HG03196 (cell line): ENCODE measurements around the gene NKX1-2.
"Not testable (repeated sequence)": the region's sequence is repeated elsewhere in the genome, so short reads cannot be mapped to it uniquely, and the experiment has no call there.

Experiments
- ATAC-seq: cut with Tn5 transposase; IDR thresholded peaks from one replicate; pipeline ENCODE4 v1.9.1; 2021; ENCODE audit not compliant: unreplicated experiment

The NKX1-2 gene

DNA sequence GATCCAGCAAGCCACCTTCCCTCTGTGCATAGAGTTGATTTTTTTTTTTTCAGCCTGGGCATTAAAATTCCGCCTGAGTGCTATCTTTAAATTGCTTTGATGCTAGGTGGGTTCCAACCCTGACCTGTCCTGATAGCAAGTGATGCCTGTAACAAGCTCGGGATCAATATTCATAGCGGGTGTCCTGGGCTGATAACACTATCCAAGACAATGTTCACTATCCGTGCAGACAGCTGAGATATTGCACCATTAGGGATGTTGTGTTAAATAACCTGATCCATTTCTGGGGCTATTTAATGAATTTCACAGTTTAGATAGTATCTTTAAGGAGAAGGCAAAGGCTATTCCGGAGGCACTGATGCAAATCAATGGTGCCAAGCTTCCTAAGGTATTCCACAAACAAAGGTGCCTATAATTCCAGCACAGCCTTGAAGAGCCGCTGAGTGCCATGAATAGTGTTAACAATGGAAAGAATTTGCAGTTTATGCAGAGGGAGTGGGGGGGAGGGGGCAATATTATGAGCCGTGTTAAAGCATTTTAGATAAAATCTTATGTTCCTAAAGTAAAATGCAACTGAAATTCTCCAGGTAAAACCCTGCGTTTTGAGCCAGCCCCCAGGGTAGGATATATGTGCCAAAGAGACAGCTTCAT lies 4.2 kb upstream of the NKX1-2 start:
- no peak for ATAC-seq

DNA sequence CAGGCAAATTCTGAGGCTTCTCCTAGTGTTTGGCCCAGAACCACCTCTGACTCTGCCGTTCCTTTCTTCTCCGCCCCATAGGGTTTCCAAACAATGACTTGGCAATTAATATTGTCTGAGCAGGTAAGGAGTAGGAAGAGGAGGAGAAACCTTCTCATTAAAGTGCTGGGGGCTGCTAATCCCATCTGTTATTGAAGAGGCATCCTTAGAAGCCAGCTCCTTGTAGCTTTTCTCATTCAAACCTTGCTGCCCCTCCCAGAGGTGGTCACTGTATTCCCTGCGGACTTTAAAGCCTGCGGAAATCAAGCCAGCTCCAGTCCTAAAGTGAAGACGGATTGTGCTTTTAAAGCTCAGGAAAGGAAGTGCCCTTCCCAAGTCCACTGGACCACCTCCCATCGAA lies 1.4 kb upstream of the NKX1-2 start:
- no peak for ATAC-seq

GRCh38 chr10:124450783-124451057 lies 885 bp upstream of the NKX1-2 start:
- no peak for ATAC-seq

DNA sequence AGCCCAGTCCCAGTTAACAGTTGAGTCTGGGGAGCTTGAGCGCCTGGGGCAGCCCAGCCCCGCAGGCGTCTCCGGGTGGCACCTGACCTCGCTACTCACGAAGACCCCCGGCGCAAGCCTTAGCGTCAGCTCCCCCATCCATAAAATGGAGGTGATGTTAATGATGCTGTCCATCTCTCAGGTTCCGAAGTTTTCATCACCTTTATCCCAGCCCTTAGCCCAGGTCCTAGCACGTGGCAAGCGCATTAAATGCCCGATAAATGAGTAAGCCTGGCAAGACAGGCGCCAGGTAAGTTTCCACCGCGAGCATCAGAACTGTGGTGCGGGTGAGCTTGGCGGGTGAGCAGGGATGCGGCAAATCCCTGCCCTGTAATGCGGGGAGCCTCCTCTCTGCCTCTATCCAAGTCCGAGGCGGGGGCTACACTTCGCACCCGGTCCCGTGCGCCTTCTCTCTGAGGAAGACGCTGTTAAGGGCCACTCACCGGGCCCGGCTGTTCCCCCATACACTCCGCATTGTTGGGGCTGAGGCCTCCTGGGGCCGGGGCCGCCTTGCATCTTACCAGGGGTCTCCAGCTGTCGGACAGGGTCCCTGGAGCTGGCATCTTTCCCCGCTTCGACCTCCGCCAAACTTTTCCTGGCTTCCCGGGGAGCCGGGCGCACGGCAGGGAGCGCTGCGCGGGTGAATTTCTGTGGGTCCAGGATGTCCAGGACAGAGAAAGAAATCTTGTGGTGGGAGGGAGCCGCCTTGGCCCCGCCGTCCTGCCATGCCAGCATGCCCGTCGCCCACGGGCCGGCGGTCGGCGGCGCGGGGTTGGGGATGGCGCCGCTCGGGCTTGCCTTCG lies 444 bp downstream of the NKX1-2 start:
- no peak for ATAC-seq

DNA sequence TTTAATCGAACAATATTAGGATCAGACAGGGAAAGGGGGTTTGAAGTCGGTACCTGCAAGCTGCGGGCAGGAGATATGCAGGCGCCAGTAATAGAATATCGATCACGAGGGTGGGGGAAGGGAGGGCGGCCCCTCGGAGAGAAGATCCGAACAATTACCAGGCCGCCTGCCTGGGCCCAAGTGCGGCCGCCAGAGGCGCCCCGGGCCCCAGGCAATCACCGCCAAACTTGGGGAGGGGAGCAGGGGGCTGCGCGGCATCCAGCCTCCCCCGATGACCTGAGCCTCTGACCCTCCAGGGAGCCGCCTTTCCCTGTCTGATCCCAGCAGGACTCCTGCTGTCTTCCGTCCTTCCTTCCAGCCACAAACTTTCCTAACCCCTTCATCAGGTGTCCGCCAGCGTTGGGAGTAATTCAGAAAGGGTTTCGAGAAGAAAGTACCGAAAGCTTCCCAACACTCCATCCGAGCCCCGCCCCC lies 1.1 kb downstream of the NKX1-2 start:
- no peak for ATAC-seq

- no peak for ATAC-seq
These were observed 1.9 kb downstream of the NKX1-2 start for GRCh38 chr10:124447751-124448466.

DNA sequence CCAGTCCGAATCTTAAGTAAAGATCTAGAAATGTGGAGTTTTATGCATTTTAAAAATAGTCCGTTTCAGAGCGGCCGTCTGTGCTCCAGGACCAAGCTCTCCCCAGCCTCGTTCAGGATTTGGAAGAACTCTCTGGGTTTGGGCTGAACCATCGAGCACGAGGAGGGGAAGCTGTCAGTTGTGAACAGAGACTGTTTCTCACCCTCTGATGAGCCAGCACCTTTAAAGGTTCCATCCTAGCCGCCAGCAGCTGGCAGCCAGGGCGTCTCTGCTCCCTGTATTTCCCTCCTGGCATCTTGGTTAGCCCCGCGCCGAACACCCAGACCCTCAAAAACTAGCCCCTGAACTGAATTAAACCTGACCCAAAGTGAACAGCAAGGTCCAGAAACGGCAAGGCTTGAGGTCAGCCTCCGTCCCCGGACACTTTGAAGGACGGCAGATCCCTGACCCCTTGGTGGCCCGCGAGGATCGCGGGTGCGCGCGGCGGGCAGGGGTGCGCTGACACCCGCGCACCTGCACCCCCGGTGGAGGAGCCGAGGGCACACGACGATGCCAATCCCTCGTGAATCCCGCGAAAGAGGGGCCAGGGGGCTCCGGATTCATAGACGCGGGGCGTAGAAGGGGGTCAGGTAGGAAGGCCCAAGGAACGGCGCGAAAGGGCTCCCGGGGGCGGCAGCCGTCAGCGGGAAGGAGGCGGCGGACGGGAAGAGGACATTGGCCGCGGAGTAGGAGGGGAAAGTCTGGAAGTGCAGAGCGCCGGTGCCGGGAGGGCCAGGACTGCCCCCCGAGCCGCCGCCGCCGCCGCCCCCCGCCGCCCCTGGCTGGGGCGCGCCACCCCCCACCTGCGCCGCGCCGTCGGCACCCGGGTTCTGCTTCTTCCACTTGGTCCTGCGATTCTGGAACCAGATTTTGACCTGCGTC lies 2.7 kb downstream of the NKX1-2 start:
- ATAC-seq = no peak

- ATAC-seq = not testable (repeated sequence)
These were observed 8.1 kb downstream of the NKX1-2 start for GRCh38 chr10:124441694-124442093.

GRCh38 chr10:124436191-124436638 lies 13.6 kb downstream of the NKX1-2 start:
- peak; percentile 82 for ATAC-seq

GRCh38 chr10:124435683-124436082 lies 14.2 kb downstream of the NKX1-2 start:
- ATAC-seq = not testable (repeated sequence)

- ATAC-seq = no peak
These were observed 16.4 kb downstream of the NKX1-2 start for GRCh38 chr10:124433461-124433860.

GRCh38 chr10:124430077-124430476 lies 19.8 kb downstream of the NKX1-2 start:
- ATAC-seq = no peak

DNA sequence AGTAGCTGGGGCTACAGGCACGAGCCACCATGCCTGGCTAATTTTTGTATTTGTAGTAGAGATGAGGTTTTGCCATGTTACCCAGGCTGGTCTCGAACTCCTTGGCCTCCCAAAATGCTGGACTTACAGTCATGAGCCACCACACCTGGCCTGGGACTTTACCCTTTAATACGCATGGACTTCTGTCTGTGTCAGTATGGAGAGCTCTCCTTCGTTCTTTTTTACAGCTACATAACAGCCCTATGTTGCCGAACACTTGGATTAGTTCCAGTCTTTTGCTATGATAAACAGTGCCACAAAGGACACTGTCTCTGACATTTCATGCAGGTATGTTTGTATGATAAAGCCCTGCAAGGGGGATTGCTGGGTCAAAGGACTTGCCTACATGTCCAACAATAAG lies 20.3 kb downstream of the NKX1-2 start:
- ATAC-seq = no peak

DNA sequence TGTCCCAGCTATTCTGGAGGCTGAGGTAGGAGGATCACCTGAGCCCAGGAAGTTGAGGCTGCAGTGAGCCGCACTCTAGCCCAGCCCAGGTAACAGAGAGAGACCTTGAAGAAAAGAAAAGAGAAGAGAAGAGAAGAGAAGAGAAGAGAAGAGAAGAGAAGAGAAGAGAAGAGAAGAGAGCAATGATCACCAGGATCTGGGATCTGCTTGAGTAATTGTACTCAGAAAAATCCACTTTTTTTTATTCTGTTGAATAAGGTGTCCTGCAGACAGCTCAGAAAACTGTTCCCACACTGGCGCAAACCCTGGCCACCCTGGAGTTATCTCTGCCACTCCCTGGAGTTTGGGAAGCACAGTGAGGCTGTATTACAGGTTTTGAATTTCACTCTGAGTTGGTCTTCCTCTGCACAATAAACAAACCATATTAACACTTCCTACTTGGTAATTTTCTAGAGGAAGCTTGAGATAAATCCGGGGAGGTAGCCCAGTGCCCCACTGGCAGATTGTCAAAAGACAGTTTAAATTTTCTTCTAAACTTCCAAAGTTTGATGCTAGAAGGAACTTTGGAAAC lies 21.5 kb downstream of the NKX1-2 start:
- ATAC-seq = no peak

DNA sequence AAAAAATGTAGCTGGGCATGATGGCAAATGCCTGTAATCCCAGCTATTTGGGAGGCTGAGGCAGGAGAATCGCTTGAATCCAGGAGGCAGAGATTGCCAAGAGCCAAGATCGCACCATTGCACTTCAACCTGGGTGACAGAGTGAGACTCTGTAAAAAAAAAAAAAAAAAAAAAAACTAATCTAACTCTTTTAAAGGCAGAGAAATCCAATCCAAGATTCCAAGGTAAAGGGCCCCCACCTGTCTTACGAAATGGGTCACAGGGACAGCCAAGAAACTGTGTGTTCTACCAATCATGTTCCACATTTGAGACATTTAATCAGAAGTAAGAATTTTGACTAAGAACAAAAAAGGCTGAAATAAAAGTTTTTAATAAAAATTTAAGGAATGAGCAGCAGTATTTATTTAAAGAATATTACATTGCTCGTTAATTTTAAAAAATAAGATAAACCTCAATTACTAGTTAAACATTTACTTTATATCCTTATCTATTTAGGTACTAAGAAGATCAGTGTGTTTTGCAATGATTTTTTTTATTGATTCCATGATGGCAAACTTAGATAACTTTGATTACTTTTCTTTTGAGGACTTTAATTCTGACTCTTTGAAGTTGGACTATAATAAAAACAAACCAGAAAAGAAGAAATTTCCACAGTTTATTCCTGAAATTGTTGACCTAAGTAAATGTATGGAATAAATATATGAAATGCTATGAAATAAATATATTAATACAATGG lies 24.4 kb downstream of the NKX1-2 start:
- ATAC-seq = no peak

- no peak for ATAC-seq
These were observed 26.0 kb downstream of the NKX1-2 start for GRCh38 chr10:124423813-124424212.

GRCh38 chr10:124422742-124423141 lies 27.1 kb downstream of the NKX1-2 start:
- ATAC-seq = no peak

DNA sequence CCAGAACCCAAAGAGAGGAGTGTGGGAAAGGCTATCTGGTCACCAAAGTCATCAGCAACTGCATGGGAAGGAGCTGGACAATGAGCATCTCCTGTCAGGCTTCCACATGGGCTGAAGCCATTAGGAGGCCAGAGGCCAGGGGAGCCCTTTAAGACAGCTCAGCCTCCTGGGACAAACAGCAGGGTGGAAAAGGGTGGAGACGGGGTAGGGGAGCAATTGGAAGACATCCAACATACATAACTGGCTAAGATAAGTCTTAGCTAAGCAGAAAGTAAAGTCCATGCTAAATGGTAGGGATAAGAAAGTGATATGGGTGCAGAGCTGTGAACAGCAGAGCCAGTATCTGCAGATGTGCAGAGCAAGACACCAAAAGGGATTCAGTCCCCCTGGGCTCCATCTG lies 29.6 kb downstream of the NKX1-2 start:
- ATAC-seq = no peak

GRCh38 chr10:124419635-124420034 lies 30.2 kb downstream of the NKX1-2 start:
- ATAC-seq = no peak
